ENCODE data around the gene SLC10A3. TPM values are rescaled to one million over a fixed set of nuclear protein-coding genes. Genes with fewer than 3 reads are reported as not detected.
A peak's percentile ranks its signal among the peaks of the same experiment; 100 is the strongest.

SLC10A3 gene
- total and polyA plus RNA-seq, 2 of the 8 experiments (the other 6 are each of a cell fraction or from before 2014, with no cell fraction given) = 6.8 to 9.5 TPM

- Histone ChIP-seq H3K4me1 (replicated peaks in 1 of 4; ENCODE audit: control insufficient read depth in 3 of 4, insufficient read depth in 4 of 4, low read length in 3 of 4) (peaks cover 0 to 2% (median 0%) of the 10 kb centered on the region in 4 experiments; a peak in 2 of 7 replicates), H2BK120ac (replicated peaks; ENCODE audit: low read depth, low read length) (no peak overlapping the region), H3K79me2 (ENCODE audit: control insufficient read depth in 1 of 2, insufficient read depth in 2 of 2, low read length in 2 of 2) (no peaks in the 10 kb centered on the region), H3K27me3 (replicated peaks in 1 of 4; ENCODE audit: control insufficient read depth in 3 of 4, extremely low read depth in 1 of 4, insufficient read depth in 3 of 4, low read length in 3 of 4) (peaks cover 0 to 3% (median 0%) of the 10 kb centered on the region in 4 experiments; a peak in 1 of 7 replicates), H3K4ac (replicated peaks; ENCODE audit: insufficient read length, low read depth, low read length) (no peak overlapping the region), H3K79me1 (ENCODE audit: low read depth, low read length) (no peaks in the 10 kb centered on the region), H4K20me1 (replicated peaks in 1 of 2; ENCODE audit: control insufficient read depth in 1 of 2, insufficient read depth in 2 of 2, low read length in 2 of 2) (no peaks in the 10 kb centered on the region), H2AFZ (ENCODE audit: low read length) (no peak overlapping the region), H3K9me3 (ENCODE audit: insufficient read depth in 2 of 2, low read depth in 1 of 2, low read length in 1 of 2) (no peaks in the 10 kb centered on the region), H3K27ac (ENCODE audit: low read depth, low read length) (no peak overlapping the region), H3K9ac (replicated peaks in 1 of 4; ENCODE audit: extremely low read depth in 1 of 4, low read depth in 3 of 4, low read length in 3 of 4) (peak overlapping the region in 1 of 4 experiments; percentile 13; a peak in 3 of 7 replicates), H3K56ac (replicated peaks; ENCODE audit: insufficient read length, low read depth, low read length) (no peak overlapping the region), H2BK5ac (ENCODE audit: low read depth, low read length) (no peak overlapping the region), H3K36me3 (ENCODE audit: control insufficient read depth in 2 of 4, insufficient read depth in 4 of 4, low read length in 3 of 4) (peaks cover 0 to 8% (median 2%) of the 10 kb centered on the region in 4 experiments; a peak in 4 of 8 replicates), H2BK12ac (ENCODE audit: low read depth, low read length) (no peak overlapping the region), H3K23me2 (ENCODE audit: low read depth, low read length) (no peaks in the 10 kb centered on the region; the same call in 1 of the 2 replicates), H4K8ac (ENCODE audit: extremely low read depth, insufficient read depth, low read length) (no peak overlapping the region), H3K4me3 (ENCODE audit: extremely low read depth in 1 of 4, insufficient read depth in 2 of 4, low read depth in 3 of 4, low read length in 4 of 4) (peak overlapping the region; percentile 47 to 71 (median 58)), H4K5ac (ENCODE audit: insufficient read length, low read depth, low read length) (no peak overlapping the region), H3K14ac (ENCODE audit: insufficient read length) (no peak overlapping the region), H3K23ac (ENCODE audit: insufficient read length) (no peak overlapping the region), H3K18ac (ENCODE audit: extremely low read depth, low read length) (no peak overlapping the region), H2AK5ac (ENCODE audit: low read depth, low read length) (no peak overlapping the region), H2BK20ac (ENCODE audit: low read length) (no peak overlapping the region), H4K91ac (replicated peaks; ENCODE audit: insufficient read length, low read length) (no peak overlapping the region), H3K4me2 (ENCODE audit: insufficient read depth in 1 of 2, low read depth in 2 of 2, low read length in 2 of 2) (peak overlapping the region; percentile 71 to 77), H2BK15ac (ENCODE audit: low read length) (no peak overlapping the region)
- FAIRE-seq = no peak
- CTCF ChIA-PET (ENCODE audit: partially characterized antibody) = interaction anchor here (1.0 to 2.3 kb wide), 4 partner anchors 14 to 68 kb away, joined by 3 to 11 read pairs (median 5); no protein-coding TSS in a partner anchor
- POLR2A ChIA-PET (ENCODE audit: partially characterized antibody) = interaction anchor here (0.8 to 2.8 kb wide), 10 partner anchors 9 to 88 kb away, joined by 3 to 14 read pairs (median 4); partner anchors contain the start of genes RPL10 and UBL4A
- 31% methylated on average over 3 of the region's 15 CpGs; no CpG with 5 or more reads in 1 of the 2 experiments for WGBS, 2 experiments (ENCODE audit: extremely low coverage in 1 of 2, insufficient coverage in 1 of 2, insufficient read length in 1 of 2, insufficient replicate concordance in 2 of 2, low coverage in 1 of 2, low lambda C conversion rate in 2 of 2, missing lambda C conversion rate in 1 of 2)
- DNase-seq (ENCODE audit: low read depth in 1 of 2, low spot score in 2 of 2) = no peak
- no peak for TF ChIP-seq NANOG (IDR thresholded peaks at IDR 0.05; ENCODE audit: insufficient read depth, low read depth, low read length, poor library complexity, severe bottlenecking)
- TF ChIP-seq JUN (IDR thresholded peaks at IDR 0.05; ENCODE audit: low read depth, low read length) = no peak
- no peak for TF ChIP-seq BRCA1 (IDR thresholded peaks at IDR 0.05; ENCODE audit: low read depth, low read length)
- TF ChIP-seq USF2 (IDR thresholded peaks at IDR 0.05; ENCODE audit: low read length) = no peak
- no peak for TF ChIP-seq NRF1 (IDR thresholded peaks at IDR 0.05; ENCODE audit: low read depth, low read length)
- TF ChIP-seq SRF (IDR thresholded peaks at IDR 0.05; ENCODE audit: low read depth, low read length) = no peak
- TF ChIP-seq FOSL1 (IDR thresholded peaks at IDR 0.05; ENCODE audit: insufficient read depth, low read depth, low read length) = no peak
- TF ChIP-seq CBX5 (IDR thresholded peaks at IDR 0.05; ENCODE audit: low read depth, low read length) = no peak
- TF ChIP-seq SIX5 (IDR thresholded peaks at IDR 0.05; ENCODE audit: low read depth, low read length) = no peak
- TF ChIP-seq CEBPB (IDR thresholded peaks at IDR 0.05; ENCODE audit: low read depth, low read length) = no peak
- no peak for TF ChIP-seq SIN3A (conservative IDR thresholded peaks at IDR 0.05 in 1 of 2, IDR thresholded peaks at IDR 0.05 in 1 of 2; ENCODE audit: low read depth in 1 of 2, low read length in 2 of 2)
Measured at GRCh38 chrX:154458954-154459778, 31.3 kb downstream of the SLC10A3 start.

All from H1 (cell line).